Measurements from ENCODE around the gene THRB. TPM values are rescaled to one million over a fixed set of nuclear protein-coding genes. Genes with fewer than 3 reads are reported as not detected.

THRB gene
- total and polyA plus RNA-seq, 11 donors, result 4.8 to 28.5 (median 21.0) TPM

DNA sequence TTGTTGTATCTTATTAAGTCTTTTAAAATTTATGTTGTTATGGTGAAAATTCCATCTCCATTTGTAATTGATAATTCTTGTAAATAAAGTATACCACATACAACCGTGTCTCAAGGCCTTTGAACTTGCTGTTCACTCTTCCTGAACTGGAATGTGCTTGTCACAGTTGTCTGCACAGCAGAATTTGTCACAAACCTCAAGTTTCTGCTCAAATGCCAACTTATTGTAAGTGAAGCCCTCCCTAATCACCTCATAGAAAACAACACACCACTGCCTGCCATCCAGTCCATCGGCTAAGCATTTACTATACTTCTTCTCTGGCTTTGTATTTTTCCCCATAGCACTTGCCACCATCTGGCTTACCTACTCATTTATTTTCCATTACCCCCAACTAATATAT lies 192.3 kb downstream of the THRB start:
- Histone ChIP-seq H3K27me3 (no peaks in the 10 kb centered on the region), H3K36me3 (no peaks in the 10 kb centered on the region), H3K4me1 (peaks cover 0 to 27% (median 11%) of the 10 kb centered on the region in 12 donors), H3K9me3 (no peaks in the 10 kb centered on the region), H3K4me3 (no peak overlapping the region), H3K27ac (no peak overlapping the region)
- intact Hi-C loops (cut with DNase I), result no loop called here
- ATAC-seq (no peak), DNase-seq (no peak)
- TF ChIP-seq POLR2A (IDR thresholded peaks at IDR 0.05), result no peak
- TF ChIP-seq, protein P1, sequence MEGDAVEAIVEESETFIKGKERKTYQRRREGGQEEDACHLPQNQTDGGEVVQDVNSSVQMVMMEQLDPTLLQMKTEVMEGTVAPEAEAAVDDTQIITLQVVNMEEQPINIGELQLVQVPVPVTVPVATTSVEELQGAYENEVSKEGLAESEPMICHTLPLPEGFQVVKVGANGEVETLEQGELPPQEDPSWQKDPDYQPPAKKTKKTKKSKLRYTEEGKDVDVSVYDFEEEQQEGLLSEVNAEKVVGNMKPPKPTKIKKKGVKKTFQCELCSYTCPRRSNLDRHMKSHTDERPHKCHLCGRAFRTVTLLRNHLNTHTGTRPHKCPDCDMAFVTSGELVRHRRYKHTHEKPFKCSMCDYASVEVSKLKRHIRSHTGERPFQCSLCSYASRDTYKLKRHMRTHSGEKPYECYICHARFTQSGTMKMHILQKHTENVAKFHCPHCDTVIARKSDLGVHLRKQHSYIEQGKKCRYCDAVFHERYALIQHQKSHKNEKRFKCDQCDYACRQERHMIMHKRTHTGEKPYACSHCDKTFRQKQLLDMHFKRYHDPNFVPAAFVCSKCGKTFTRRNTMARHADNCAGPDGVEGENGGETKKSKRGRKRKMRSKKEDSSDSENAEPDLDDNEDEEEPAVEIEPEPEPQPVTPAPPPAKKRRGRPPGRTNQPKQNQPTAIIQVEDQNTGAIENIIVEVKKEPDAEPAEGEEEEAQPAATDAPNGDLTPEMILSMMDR (IDR thresholded peaks at IDR 0.05), result no peak
- WGBS, 4 donors, result 80 to 92% (median 90%) methylated on average over 2 of the region's 2 CpGs

- intact Hi-C loops (cut with DNase I), result no loop called here
- Histone ChIP-seq H3K4me1 (peaks cover 0 to 22% (median 7%) of the 10 kb centered on the region in 12 donors), H3K36me3 (no peaks in the 10 kb centered on the region), H3K27me3 (no peaks in the 10 kb centered on the region), H3K27ac (no peak overlapping the region), H3K9me3 (no peaks in the 10 kb centered on the region), H3K4me3 (no peak overlapping the region)
- DNase-seq (no peak), ATAC-seq (no peak)
- 94 to 98% (median 96%) methylated on average over 2 of the region's 2 CpGs for WGBS, 4 donors
- TF ChIP-seq POLR2A (IDR thresholded peaks at IDR 0.05), result no peak
- TF ChIP-seq, protein P1 (IDR thresholded peaks at IDR 0.05), result no peak
These were observed 193.7 kb downstream of the THRB start for GRCh38 chr3:24300949-24301348.

DNA sequence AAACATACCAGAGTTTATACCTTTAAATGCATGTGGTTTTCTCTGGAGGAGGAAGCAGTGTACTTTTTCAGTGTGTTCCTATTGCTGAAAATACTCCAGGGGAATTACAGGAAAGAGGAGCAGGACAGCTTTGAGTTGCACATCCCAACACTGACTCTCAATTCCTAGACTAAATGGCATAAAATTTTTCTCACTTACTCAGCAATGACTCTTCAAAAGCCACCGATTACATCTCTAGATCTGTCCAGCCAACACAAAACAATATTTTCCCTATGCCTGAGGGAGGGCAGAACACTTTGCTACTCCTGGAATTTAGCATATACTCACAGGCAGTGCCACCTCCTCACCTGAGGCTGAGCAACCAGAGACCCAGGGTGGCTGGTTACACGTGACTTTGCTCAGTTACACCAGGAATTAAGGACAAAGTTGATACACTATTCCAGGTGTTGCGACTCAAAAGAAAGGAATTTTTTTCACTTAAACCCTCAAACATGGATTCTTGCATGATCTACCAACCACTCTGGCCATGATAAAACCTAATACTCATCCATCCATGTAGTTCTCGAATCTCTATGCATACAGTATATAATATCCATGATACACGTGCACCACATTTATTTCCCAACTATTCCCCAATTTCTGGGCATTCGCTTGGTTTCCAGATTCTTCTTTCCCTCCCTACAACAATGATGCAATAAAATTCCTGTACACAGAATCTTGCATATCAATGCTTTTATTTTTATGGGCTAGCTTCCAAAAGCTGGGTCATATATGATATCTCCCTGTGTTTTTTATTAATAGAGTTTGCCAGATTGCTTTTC lies 194.6 kb downstream of the THRB start:
- 65 to 76% (median 71%) methylated on average over 6 of the region's 6 CpGs for WGBS, 4 donors
- TF ChIP-seq POLR2A (IDR thresholded peaks at IDR 0.05), result no peak
- TF ChIP-seq, protein P1 (IDR thresholded peaks at IDR 0.05), result no peak
- DNase-seq (no peak), ATAC-seq (no peak)
- Histone ChIP-seq H3K27me3 (no peaks in the 10 kb centered on the region), H3K9me3 (no peaks in the 10 kb centered on the region), H3K4me3 (no peak overlapping the region), H3K4me1 (peaks cover 0 to 14% (median 5%) of the 10 kb centered on the region in 12 donors), H3K27ac (no peak overlapping the region), H3K36me3 (no peaks in the 10 kb centered on the region)
- intact Hi-C loops (cut with DNase I), result no loop called here

DNA sequence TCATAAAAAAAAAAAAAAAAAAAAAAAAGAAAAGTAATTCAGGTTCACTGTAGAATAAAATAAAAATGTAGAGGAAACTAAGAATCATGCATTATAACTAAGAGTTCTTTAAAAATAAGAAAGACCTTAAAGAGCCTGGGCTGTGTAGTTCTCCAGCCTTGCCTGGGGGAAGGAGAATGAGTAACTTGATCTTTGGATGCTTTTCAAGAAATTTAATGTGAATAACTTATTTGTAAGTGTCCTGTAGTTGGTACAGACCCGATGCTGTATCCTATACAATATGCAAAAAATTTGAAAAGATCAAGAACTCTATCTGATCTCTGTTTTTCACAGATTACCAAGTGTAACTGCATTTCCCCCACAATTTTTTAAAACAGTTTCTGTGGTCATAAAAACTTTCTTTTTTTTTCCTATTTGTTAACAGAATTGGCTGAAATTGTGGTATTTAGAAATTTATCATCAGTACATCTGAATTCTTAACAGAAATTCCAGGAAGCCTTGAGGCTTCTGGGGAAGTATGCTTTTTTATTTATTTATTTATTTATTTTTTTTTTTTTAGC lies 195.3 kb downstream of the THRB start:
- DNase-seq (no peak), ATAC-seq (no peak)
- TF ChIP-seq POLR2A (IDR thresholded peaks at IDR 0.05), result no peak
- TF ChIP-seq, protein P1 (IDR thresholded peaks at IDR 0.05), result no peak
- WGBS, 4 donors, result 43 to 52% (median 51%) methylated on average over 1 of the region's 1 CpG
- peaks cover 0 to 14% (median 5%) of the 10 kb centered on the region in 12 donors for H3K4me1 ChIP-seq
- no peak overlapping the region for H3K27ac ChIP-seq
- no peaks in the 10 kb centered on the region for H3K27me3 ChIP-seq
- peaks cover 0 to 5% (median 0%) of the 10 kb centered on the region in 12 donors for H3K9me3 ChIP-seq
- no peaks in the 10 kb centered on the region for H3K36me3 ChIP-seq
- no peak overlapping the region for H3K4me3 ChIP-seq
- intact Hi-C loops (cut with DNase I), result no loop called here

Measured in heart left ventricle (tissue), 16 donors.